Type B pancreatic cell (in vitro differentiated cells): ENCODE results near the gene POLD3. TPM values are rescaled to one million over a fixed set of nuclear protein-coding genes. Genes with fewer than 3 reads are reported as not detected.

ENCODE experiments used
- DNase-seq: peaks from one replicate; pipeline ENCODE4 v3.0.0; 2021; ENCODE audit warnings: mixed read lengths; ENCODE audit not compliant: unreplicated experiment; ENCODE audit errors: extremely low spot score
- H3K27ac Mint-ChIP-seq: 2 replicates; pipeline ENCODE4 v1.8.0; 2021; ENCODE audit warnings: mild to moderate bottlenecking, mixed read lengths
- H3K27me3 Mint-ChIP-seq: 2 replicates; pipeline ENCODE4 v1.8.0; 2021; ENCODE audit warnings: mixed read lengths
- H3K36me3 Mint-ChIP-seq: 2 replicates; pipeline ENCODE4 v1.8.0; 2021; ENCODE audit warnings: mixed read lengths
- H3K4me1 Mint-ChIP-seq: one replicate; pipeline ENCODE4 v1.8.0; 2021; ENCODE audit warnings: mixed read lengths; ENCODE audit not compliant: unreplicated experiment
- H3K4me3 Mint-ChIP-seq: 2 replicates; pipeline ENCODE4 v1.8.0; 2021; ENCODE audit warnings: mild to moderate bottlenecking, mixed read lengths
- H3K9me3 Mint-ChIP-seq: 2 replicates; pipeline ENCODE4 v1.8.0; 2021; ENCODE audit warnings: mixed read lengths
- CTCF ChIP-seq: fragments of 200-600 bp; sonication (generic); conservative IDR thresholded peaks from 2 replicates; pipeline ENCODE4 v1.5.0; 2021; ENCODE audit warnings: antibody characterized with exemption, mild to moderate bottlenecking
- total RNA-seq: library from RNA; stranded (reverse); gene quantifications from 2 replicates; pipeline ENCODE4 v1.2.1, GENCODE V29; 2021; ENCODE audit warnings: low replicate concordance

Gene POLD3
- total RNA-seq, 1 donor from 2014 or later, result 32.9 TPM

DNA sequence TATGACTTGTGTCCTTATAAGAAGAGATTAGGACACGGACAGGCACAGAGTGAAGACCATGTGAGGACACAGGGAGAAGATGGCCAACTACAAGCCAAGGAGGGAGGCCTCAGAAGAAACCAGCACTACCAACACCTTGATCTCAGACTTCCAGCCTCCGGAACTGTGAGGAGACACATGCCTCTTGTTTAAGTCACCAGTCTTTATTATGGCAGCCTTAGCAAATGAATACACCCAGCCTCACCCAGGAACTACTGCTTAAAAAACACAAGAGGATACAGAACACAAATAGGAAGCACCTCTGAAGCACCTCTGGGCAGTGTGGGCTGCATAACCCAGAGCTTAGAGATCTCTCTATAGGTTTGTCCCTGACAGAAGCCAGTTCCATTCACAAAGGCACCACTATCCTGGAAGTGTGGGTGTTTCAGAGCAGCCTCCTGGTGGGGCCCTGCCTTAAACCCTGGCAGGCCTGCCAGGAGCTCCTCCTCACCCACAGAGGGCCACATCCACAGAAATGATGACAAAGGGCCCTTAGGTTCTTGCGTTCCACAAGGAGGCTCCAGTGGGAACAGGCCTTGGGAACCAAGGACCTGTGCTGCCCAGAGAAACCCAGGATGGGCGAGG is 80.1 kb downstream of the POLD3 start:
- no peaks in the 10 kb centered on the region for H3K4me1 Mint-ChIP-seq
- H3K27me3 Mint-ChIP-seq, result no peaks in the 10 kb centered on the region
- H3K27ac Mint-ChIP-seq, result no peak overlapping the region
- no peak overlapping the region for H3K4me3 Mint-ChIP-seq
- no peak for DNase-seq
- no peaks in the 10 kb centered on the region for H3K36me3 Mint-ChIP-seq
- no peak for TF ChIP-seq CTCF
- peaks cover 4% of the 10 kb centered on the region for H3K9me3 Mint-ChIP-seq

DNA sequence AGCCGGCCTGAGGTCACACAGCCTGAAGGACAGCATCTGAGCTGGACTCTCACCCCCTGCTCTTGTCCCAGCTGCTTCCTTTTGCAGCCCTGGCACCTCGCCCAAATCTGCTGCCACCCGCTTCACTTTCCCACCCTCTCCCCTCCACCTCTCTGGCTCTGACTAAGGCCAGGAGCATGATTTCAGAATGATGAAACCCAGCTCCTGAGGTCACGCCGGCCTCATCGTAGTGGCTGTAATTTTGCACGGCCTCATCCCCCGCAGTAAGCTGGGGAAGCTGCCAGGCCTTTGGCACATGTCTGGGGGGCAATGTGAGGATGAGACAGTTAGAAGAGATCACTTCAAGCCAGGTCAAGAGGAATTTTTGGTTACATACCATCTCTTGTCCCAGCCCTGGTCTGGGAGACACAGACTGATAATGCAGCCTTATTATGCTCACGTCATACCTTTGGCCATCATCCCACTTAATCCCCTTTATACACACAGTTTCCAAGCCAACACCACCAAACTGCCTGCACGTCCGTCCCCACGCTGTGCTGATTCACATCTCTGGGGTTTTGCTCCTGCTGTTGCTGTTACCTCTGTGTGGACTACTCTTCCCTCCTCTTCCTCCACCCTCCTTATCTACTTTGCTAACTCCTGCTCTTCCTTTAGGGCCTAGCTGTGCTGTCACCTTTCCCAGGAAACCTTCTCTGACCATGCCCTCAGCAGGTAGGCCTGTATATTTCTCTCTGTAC is 80.7 kb downstream of the POLD3 start:
- TF ChIP-seq CTCF, result no peak
- H3K27ac Mint-ChIP-seq, result no peak overlapping the region
- peak; percentile 51 for DNase-seq

GRCh38 chr11:74673693-74674360 is 81.4 kb downstream of the POLD3 start:
- peak; percentile 32 for DNase-seq
- TF ChIP-seq CTCF, result no peak
- Mint-ChIP-seq H3K4me1 (no peaks in the 10 kb centered on the region), H3K27me3 (no peaks in the 10 kb centered on the region), H3K4me3 (no peak overlapping the region), H3K36me3 (no peaks in the 10 kb centered on the region), H3K27ac (no peak overlapping the region), H3K9me3 (peaks cover 4% of the 10 kb centered on the region)

More for the DNA sequence above, 80.7 kb downstream of the POLD3 start:
- Mint-ChIP-seq H3K36me3 (no peaks in the 10 kb centered on the region), H3K4me3 (no peak overlapping the region), H3K9me3 (peaks cover 4% of the 10 kb centered on the region), H3K27me3 (no peaks in the 10 kb centered on the region), H3K4me1 (no peaks in the 10 kb centered on the region)

GRCh38 chr11:74675761-74676160 is 83.4 kb downstream of the POLD3 start:
- no peaks in the 10 kb centered on the region for H3K27me3 Mint-ChIP-seq
- H3K4me3 Mint-ChIP-seq, result no peak overlapping the region

GRCh38 chr11:74676596-74676995 is 84.2 kb downstream of the POLD3 start:
- peaks cover 4% of the 10 kb centered on the region for H3K9me3 Mint-ChIP-seq
- H3K4me1 Mint-ChIP-seq, result no peaks in the 10 kb centered on the region
- no peak overlapping the region for H3K4me3 Mint-ChIP-seq
- peak; percentile 39 for DNase-seq
- H3K27ac Mint-ChIP-seq, result no peak overlapping the region
- no peak for TF ChIP-seq CTCF
- no peaks in the 10 kb centered on the region for H3K36me3 Mint-ChIP-seq
- no peaks in the 10 kb centered on the region for H3K27me3 Mint-ChIP-seq

More at GRCh38 chr11:74675761-74676160, 83.4 kb downstream of the POLD3 start:
- Mint-ChIP-seq H3K9me3 (peaks cover 4% of the 10 kb centered on the region), H3K36me3 (no peaks in the 10 kb centered on the region), H3K4me1 (no peaks in the 10 kb centered on the region), H3K27ac (no peak overlapping the region)
- no peak for TF ChIP-seq CTCF
- DNase-seq, result no peak
